Measurements from ENCODE around the gene ARL4A. TPM values are rescaled to one million over a fixed set of nuclear protein-coding genes. Genes with fewer than 3 reads are reported as not detected.

The ARL4A gene
- total and polyA plus RNA-seq, 2 donors (not counting 3 experiments of a cell fraction or from before 2014, with no cell fraction given), result 34.1 to 43.2 TPM

DNA sequence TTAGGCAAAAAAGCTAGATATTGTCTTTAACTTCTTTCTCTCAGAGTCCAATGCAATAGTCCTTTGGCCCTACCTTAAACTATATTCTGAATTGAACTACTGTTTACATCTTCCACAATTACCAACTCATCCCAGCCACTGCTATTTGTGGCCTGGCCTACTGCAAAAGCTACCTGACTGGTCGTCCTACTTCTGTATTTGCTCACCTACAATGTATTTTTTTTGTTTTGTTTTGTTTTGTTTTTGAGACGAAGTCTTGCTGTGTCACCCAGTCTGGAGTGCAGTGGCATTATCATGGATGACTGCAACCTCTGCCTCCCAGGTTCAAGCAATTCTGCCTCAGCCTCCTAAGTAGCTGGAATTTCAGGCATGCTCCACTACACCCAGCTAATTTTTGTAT is 51.2 kb downstream of the ARL4A start:
- Histone ChIP-seq H2AFZ (ENCODE audit: low read depth, low read length) (no peak overlapping the region), H4K20me1 (replicated peaks; ENCODE audit: control insufficient read depth, extremely low read depth, insufficient read depth, low read length) (no peaks in the 10 kb centered on the region), H3K36me3 (ENCODE audit: control insufficient read depth in 2 of 2, extremely low read depth in 1 of 2, insufficient read depth in 2 of 2, low read length in 2 of 2) (no peaks in the 10 kb centered on the region), H3K9me3 (replicated peaks; ENCODE audit: control insufficient read depth, insufficient read depth, low read length) (no peaks in the 10 kb centered on the region), H3K4me1 (ENCODE audit: control insufficient read depth, extremely low read depth, insufficient read depth, low read length) (no peaks in the 10 kb centered on the region), H3K79me2 (ENCODE audit: control insufficient read depth, insufficient read depth, low read length) (no peaks in the 10 kb centered on the region), H3K9ac (replicated peaks; ENCODE audit: extremely low read depth, insufficient read depth, low read length) (no peak overlapping the region), H3K4me2 (ENCODE audit: insufficient read depth, low read length) (no peak overlapping the region), H3K4me3 (replicated peaks in 1 of 3; ENCODE audit: insufficient read depth in 1 of 3, low read depth in 1 of 3, low read length in 3 of 3) (no peak overlapping the region), H3K9me1 (replicated peaks; ENCODE audit: control insufficient read depth, extremely low read depth, insufficient read depth, low read length) (no peaks in the 10 kb centered on the region), H3K27me3 (ENCODE audit: control insufficient read depth in 2 of 2, insufficient read depth in 2 of 2, low read length in 2 of 2) (no peaks in the 10 kb centered on the region), H3K27ac (ENCODE audit: insufficient read depth, low read depth, low read length) (no peak overlapping the region)
- ChIA-PET CTCF (interaction anchor here (1.1 to 2.7 kb wide), 4 partner anchors 11 to 51 kb away, joined by 3 to 7 read pairs (median 4); partner anchors contain the start of gene ARL4A), POLR2A (no interaction called here)
- no TSS peak for BruUV-seq (replicated peaks)
- TF ChIP-seq FOS (IDR thresholded peaks at IDR 0.05; ENCODE audit: borderline replicate concordance, insufficient read depth, low read length), result no peak
- intact Hi-C loops (cut with micrococcal nuclease) (no loop called here), dilution Hi-C loops (cut with MboI; ENCODE audit: extremely low pct_ligation_motif_present, low sequenced_read_pairs) (no loop called here)
- no peak for DNase-seq (ENCODE audit: low read depth, low spot score)
- FAIRE-seq, result no peak

Small RNA genes lying within 50 kb of the gene (small RNA-seq; reads per million reads assigned to genes)
- gene RF00264 (ENCODE audit: insufficient read depth, insufficient read length, low read depth, low replicate concordance), result not detected

Other genes with a start within 250 kb of the ARL4A start
- gene SCIN, start 116.9 kb upstream of the ARL4A start, total RNA-seq, result 0.69 TPM in 1 of 2 replicates, not detected in the other
- gene SCIN, start 116.9 kb upstream of the ARL4A start, polyA plus RNA-seq, result 0.05 and 0.07 TPM in 2 replicates